ENCODE data around the gene RPP25L.

Gene RPP25L

DNA sequence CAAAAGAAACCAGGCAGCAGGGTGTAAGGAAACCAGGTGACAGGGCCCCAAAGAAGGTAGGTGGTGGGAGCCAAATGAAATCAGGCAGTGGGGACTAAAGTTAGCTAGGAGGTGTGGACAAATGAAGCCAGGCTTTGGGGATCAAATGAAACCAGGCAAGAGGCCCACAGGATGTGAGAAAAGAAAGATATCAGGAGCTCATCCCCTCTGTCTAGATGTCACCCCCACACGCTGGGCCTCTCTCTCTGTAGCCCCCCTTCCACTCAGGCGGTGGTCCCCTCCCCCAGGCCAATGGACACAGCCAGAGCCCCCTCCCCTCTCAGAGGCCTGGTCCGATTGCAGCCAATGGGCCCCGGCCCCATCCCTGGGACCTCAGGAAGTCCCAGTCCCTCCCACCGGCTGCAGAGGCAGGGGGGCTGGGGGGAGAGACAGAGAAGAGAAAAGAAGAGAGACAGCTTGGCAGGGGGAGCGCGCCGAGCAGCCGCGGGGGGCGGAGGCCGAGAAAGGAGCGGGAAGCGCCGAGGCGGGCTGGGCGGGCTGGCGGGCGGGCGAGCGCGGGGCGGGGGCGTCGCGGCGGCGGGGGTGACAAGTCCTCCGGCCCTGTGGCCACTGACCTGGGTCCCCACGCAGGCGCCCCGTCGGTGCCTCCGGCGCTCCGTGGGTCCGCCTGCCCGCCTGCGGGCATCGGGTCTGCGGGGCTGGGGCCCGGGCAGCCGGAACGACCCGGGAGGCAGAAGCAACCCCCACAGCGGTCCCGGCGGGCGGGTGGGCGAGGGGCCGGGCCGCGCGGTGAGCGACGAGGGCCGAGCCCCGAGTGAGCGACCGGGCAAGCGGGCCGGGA is 34.3 kb downstream of the RPP25L start:
- Histone ChIP-seq H3K4ac (ENCODE audit: low read depth, low read length) (no peak overlapping the region), H3K14ac (ENCODE audit: low read length) (no peak overlapping the region), H3K27me3 (ENCODE audit: insufficient read depth, low read length) (peaks cover 41% of the 10 kb centered on the region), H3K9ac (ENCODE audit: low read length) (no peak overlapping the region), H3K4me3 (ENCODE audit: low read depth, low read length) (no peak overlapping the region), H2AK5ac (ENCODE audit: low read length) (no peak overlapping the region), H3K79me2 (ENCODE audit: control insufficient read depth, insufficient read depth, low read length, poor library complexity) (no peaks in the 10 kb centered on the region), H3K4me2 (ENCODE audit: low read length) (peak overlapping the region; percentile 48), H4K91ac (ENCODE audit: low read depth, low read length) (no peak overlapping the region), H3K18ac (ENCODE audit: low read length) (no peak overlapping the region), H3K27ac (ENCODE audit: low read depth, low read length) (no peak overlapping the region), H3K23ac (ENCODE audit: low read length) (no peak overlapping the region), H4K12ac (ENCODE audit: low read depth, low read length) (no peak overlapping the region), H2AFZ (ENCODE audit: insufficient read depth, low read length, poor library complexity) (no peak overlapping the region), H4K8ac (ENCODE audit: low read depth, low read length) (no peak overlapping the region), H3K9me3 (ENCODE audit: insufficient read depth, low read depth, low read length) (no peaks in the 10 kb centered on the region), H2BK12ac (ENCODE audit: low read length) (no peak overlapping the region), H3K4me1 (ENCODE audit: control insufficient read depth in 1 of 2, insufficient read depth in 2 of 2, low read length in 2 of 2) (peaks cover 2% of the 10 kb centered on the region in 2 experiments), H2BK5ac (ENCODE audit: low read depth, low read length, poor library complexity) (no peak overlapping the region), H3K36me3 (ENCODE audit: control insufficient read depth in 1 of 2, insufficient read depth in 2 of 2, low read length in 2 of 2) (no peaks in the 10 kb centered on the region), H3K79me1 (ENCODE audit: low read length) (no peaks in the 10 kb centered on the region), H2BK120ac (ENCODE audit: insufficient read depth, low read length, poor library complexity) (no peak overlapping the region)
- no peak for DNase-seq
- WGBS (ENCODE audit: extremely low coverage, insufficient coverage, insufficient read length) = no CpG with 5 or more reads among the region's 62 CpGs

DNA sequence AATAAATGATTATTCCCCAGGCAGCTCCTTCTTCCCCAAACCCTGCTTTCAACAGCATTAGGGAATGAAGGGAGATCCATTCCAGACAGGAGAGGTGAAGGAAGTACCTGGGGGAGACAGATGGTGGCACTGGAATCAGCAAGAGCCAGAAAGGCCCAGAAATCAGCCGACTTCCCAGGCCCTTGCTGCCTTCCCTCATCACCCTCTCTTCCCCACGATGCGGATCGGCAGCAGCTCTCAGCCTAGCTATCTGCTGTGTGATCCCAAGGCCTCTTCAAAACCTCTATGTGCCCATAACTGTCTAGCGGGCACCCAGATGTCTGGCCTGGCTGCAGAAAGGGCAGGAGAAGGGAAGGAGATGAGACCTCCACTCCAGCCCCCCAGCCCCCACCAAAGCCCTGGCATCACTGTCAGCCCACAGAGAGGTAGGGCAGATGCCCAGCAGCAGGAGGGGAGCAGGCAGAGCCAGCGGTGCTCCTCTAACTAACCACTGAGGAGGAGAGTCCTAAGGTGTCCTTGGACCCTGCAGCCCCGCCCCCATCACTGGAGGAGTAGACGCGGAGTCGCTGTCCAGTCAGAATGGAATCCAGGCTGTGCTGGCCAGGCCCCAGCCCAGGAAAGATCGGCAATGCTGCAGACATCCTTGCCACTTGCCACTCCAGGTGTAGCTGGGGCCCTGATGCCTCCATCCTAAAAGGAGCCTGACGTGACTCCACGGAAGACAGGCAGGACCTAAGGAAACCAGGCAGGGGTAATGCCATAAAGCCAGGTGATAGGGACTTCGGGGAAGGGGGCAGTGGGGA is 35.1 kb downstream of the RPP25L start:
- no peak overlapping the region for H3K18ac ChIP-seq (ENCODE audit: low read length)
- no peak overlapping the region for H2BK120ac ChIP-seq (ENCODE audit: insufficient read depth, low read length, poor library complexity)
- no peaks in the 10 kb centered on the region for H3K36me3 ChIP-seq (ENCODE audit: control insufficient read depth in 1 of 2, insufficient read depth in 2 of 2, low read length in 2 of 2)
- H4K8ac ChIP-seq (ENCODE audit: low read depth, low read length) = no peak overlapping the region
- peaks cover 2% of the 10 kb centered on the region in 2 experiments for H3K4me1 ChIP-seq (ENCODE audit: control insufficient read depth in 1 of 2, insufficient read depth in 2 of 2, low read length in 2 of 2)
- H3K4me2 ChIP-seq (ENCODE audit: low read length) = no peak overlapping the region
- no CpG with 5 or more reads among the region's 14 CpGs for WGBS (ENCODE audit: extremely low coverage, insufficient coverage, insufficient read length)
- no peak overlapping the region for H4K12ac ChIP-seq (ENCODE audit: low read depth, low read length)
- H3K27ac ChIP-seq (ENCODE audit: low read depth, low read length) = no peak overlapping the region
- no peaks in the 10 kb centered on the region for H3K79me2 ChIP-seq (ENCODE audit: control insufficient read depth, insufficient read depth, low read length, poor library complexity)
- no peak overlapping the region for H2BK5ac ChIP-seq (ENCODE audit: low read depth, low read length, poor library complexity)
- H2AK5ac ChIP-seq (ENCODE audit: low read length) = no peak overlapping the region
- no peaks in the 10 kb centered on the region for H3K9me3 ChIP-seq (ENCODE audit: insufficient read depth, low read depth, low read length)
- H3K79me1 ChIP-seq (ENCODE audit: low read length) = no peaks in the 10 kb centered on the region
- H3K4ac ChIP-seq (ENCODE audit: low read depth, low read length) = no peak overlapping the region
- peak in 1 of 2 donors; percentile 21 for DNase-seq
- no peak overlapping the region for H2BK12ac ChIP-seq (ENCODE audit: low read length)
- no peak overlapping the region for H3K9ac ChIP-seq (ENCODE audit: low read length)
- no peak overlapping the region for H3K4me3 ChIP-seq (ENCODE audit: low read depth, low read length)
- peaks cover 41% of the 10 kb centered on the region for H3K27me3 ChIP-seq (ENCODE audit: insufficient read depth, low read length)
- no peak overlapping the region for H2AFZ ChIP-seq (ENCODE audit: insufficient read depth, low read length, poor library complexity)
- H3K14ac ChIP-seq (ENCODE audit: low read length) = no peak overlapping the region
- no peak overlapping the region for H3K23ac ChIP-seq (ENCODE audit: low read length)
- H4K91ac ChIP-seq (ENCODE audit: low read depth, low read length) = no peak overlapping the region

DNA sequence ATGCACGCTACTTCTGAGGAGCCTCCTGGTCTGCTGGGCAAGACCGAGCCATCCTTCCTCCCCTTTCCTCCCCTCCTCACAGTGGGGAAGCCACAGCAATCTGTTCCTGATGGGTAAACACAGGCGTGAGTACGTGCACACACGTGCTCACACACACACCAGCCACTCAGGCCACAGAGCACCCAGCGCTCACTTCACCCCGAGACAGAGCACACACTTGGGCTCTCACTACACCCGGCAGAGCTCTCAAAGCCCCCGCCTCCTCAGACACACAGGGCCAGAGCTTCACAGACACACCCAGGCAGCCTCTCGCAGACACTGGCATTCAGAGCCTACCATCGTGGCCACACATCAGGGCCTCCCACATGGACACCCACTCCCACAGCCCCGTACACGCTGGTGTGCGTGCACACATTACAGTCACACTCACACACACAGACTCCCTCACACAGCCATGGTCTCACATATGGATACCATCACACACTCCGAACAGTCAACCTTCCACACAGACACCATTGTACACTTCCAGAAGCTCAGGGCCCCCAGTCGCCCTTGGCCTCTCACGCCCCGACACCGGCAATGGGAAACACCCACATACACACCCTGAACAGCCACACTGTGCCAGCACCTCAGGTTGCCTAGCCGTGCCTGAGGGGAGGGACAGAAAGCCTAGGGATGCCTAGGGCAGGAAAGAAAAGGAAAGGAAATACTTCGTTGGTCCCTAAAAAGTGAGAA is 35.9 kb downstream of the RPP25L start:
- no peaks in the 10 kb centered on the region for H3K36me3 ChIP-seq (ENCODE audit: control insufficient read depth in 1 of 2, insufficient read depth in 2 of 2, low read length in 2 of 2)
- H3K79me1 ChIP-seq (ENCODE audit: low read length) = no peaks in the 10 kb centered on the region
- no peak overlapping the region for H2AK5ac ChIP-seq (ENCODE audit: low read length)
- no peak overlapping the region for H2AFZ ChIP-seq (ENCODE audit: insufficient read depth, low read length, poor library complexity)
- H3K27ac ChIP-seq (ENCODE audit: low read depth, low read length) = no peak overlapping the region
- no peak overlapping the region for H3K4me3 ChIP-seq (ENCODE audit: low read depth, low read length)
- H3K27me3 ChIP-seq (ENCODE audit: insufficient read depth, low read length) = peaks cover 40% of the 10 kb centered on the region
- no peak overlapping the region for H2BK5ac ChIP-seq (ENCODE audit: low read depth, low read length, poor library complexity)
- H3K4me1 ChIP-seq (ENCODE audit: control insufficient read depth in 1 of 2, insufficient read depth in 2 of 2, low read length in 2 of 2) = peaks cover 2% of the 10 kb centered on the region in 2 experiments
- no peak overlapping the region for H2BK12ac ChIP-seq (ENCODE audit: low read length)
- H3K79me2 ChIP-seq (ENCODE audit: control insufficient read depth, insufficient read depth, low read length, poor library complexity) = no peaks in the 10 kb centered on the region
- no CpG with 5 or more reads among the region's 21 CpGs for WGBS (ENCODE audit: extremely low coverage, insufficient coverage, insufficient read length)
- no peak overlapping the region for H4K91ac ChIP-seq (ENCODE audit: low read depth, low read length)
- H4K8ac ChIP-seq (ENCODE audit: low read depth, low read length) = no peak overlapping the region
- H3K4ac ChIP-seq (ENCODE audit: low read depth, low read length) = no peak overlapping the region
- H3K23ac ChIP-seq (ENCODE audit: low read length) = no peak overlapping the region
- no peak overlapping the region for H3K4me2 ChIP-seq (ENCODE audit: low read length)
- no peak overlapping the region for H3K18ac ChIP-seq (ENCODE audit: low read length)
- H3K14ac ChIP-seq (ENCODE audit: low read length) = no peak overlapping the region
- H3K9ac ChIP-seq (ENCODE audit: low read length) = no peak overlapping the region
- DNase-seq = no peak
- no peaks in the 10 kb centered on the region for H3K9me3 ChIP-seq (ENCODE audit: insufficient read depth, low read depth, low read length)
- no peak overlapping the region for H2BK120ac ChIP-seq (ENCODE audit: insufficient read depth, low read length, poor library complexity)
- H4K12ac ChIP-seq (ENCODE audit: low read depth, low read length) = no peak overlapping the region

DNA sequence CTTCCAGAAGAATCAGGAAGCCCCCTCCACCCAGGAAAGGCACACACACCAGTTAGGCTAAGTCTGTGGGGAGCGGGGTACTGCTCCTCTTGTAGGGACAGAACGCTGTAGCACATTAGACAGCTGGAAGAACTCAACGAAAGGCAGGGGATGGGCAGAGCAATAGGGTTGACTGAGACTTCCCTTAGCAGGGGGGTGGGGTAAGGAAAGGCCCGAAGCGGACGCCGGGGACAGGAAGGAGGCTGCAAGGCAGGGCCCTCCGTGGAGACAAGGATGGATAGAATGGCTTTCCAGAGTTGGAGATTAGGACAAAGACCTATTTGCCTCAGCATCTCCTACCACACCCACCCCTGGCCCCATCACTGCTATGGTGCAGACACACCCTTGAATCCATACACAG is 36.7 kb downstream of the RPP25L start:
- Histone ChIP-seq H3K79me1 (ENCODE audit: low read length) (no peaks in the 10 kb centered on the region), H2BK120ac (ENCODE audit: insufficient read depth, low read length, poor library complexity) (no peak overlapping the region), H3K9me3 (ENCODE audit: insufficient read depth, low read depth, low read length) (no peaks in the 10 kb centered on the region), H3K14ac (ENCODE audit: low read length) (no peak overlapping the region), H2BK12ac (ENCODE audit: low read length) (no peak overlapping the region), H4K8ac (ENCODE audit: low read depth, low read length) (no peak overlapping the region), H3K36me3 (ENCODE audit: control insufficient read depth in 1 of 2, insufficient read depth in 2 of 2, low read length in 2 of 2) (no peaks in the 10 kb centered on the region), H3K18ac (ENCODE audit: low read length) (no peak overlapping the region), H3K23ac (ENCODE audit: low read length) (no peak overlapping the region), H3K4me2 (ENCODE audit: low read length) (no peak overlapping the region), H4K12ac (ENCODE audit: low read depth, low read length) (no peak overlapping the region), H4K91ac (ENCODE audit: low read depth, low read length) (no peak overlapping the region), H3K4ac (ENCODE audit: low read depth, low read length) (no peak overlapping the region), H2AK5ac (ENCODE audit: low read length) (no peak overlapping the region), H2BK5ac (ENCODE audit: low read depth, low read length, poor library complexity) (no peak overlapping the region), H3K27me3 (ENCODE audit: insufficient read depth, low read length) (peaks cover 33% of the 10 kb centered on the region), H3K79me2 (ENCODE audit: control insufficient read depth, insufficient read depth, low read length, poor library complexity) (no peaks in the 10 kb centered on the region), H3K4me3 (ENCODE audit: low read depth, low read length) (no peak overlapping the region), H3K27ac (ENCODE audit: low read depth, low read length) (no peak overlapping the region), H2AFZ (ENCODE audit: insufficient read depth, low read length, poor library complexity) (no peak overlapping the region), H3K9ac (ENCODE audit: low read length) (no peak overlapping the region), H3K4me1 (ENCODE audit: control insufficient read depth in 1 of 2, insufficient read depth in 2 of 2, low read length in 2 of 2) (peaks cover 2% of the 10 kb centered on the region in 2 experiments)
- no peak for DNase-seq
- WGBS (ENCODE audit: extremely low coverage, insufficient coverage, insufficient read length) = no CpG with 5 or more reads among the region's 8 CpGs

Data from trophoblast cell (in vitro differentiated cells and primary cell).